GM23338 (cell line): ENCODE data around the gene GADD45A. TPM values are rescaled to one million over a fixed set of nuclear protein-coding genes. Genes with fewer than 3 reads are reported as not detected.

Experiments used
- ATAC-seq: fragments of 200-7000 bp; cut with Tn5 transposase; 3 replicates; pipeline ENCODE4 v1.9.1; 2020
- DNase-seq: peaks from one replicate; pipeline ENCODE4 v3.0.0-alpha.2; 2015; ENCODE audit warnings: low spot score
- H2AFZ ChIP-seq: fragments of 200-600 bp; sonication (generic); 2 replicates; pipeline ENCODE4 v1.8.0; 2016; ENCODE audit warnings: antibody characterized with exemption, mild to moderate bottlenecking, moderate library complexity
- H3F3A ChIP-seq: fragments of 200-600 bp; sonication (generic); replicated peaks from 2 replicates; pipeline ENCODE4 v1.8.0; 2017; ENCODE audit warnings: antibody characterized with exemption, mixed run types, low read depth
- H3K27ac ChIP-seq: fragments of 200-600 bp; sonication (generic); 2 replicates; pipeline ENCODE4 v1.6.1; 2016; ENCODE audit warnings: low read depth
- H3K27me3 ChIP-seq: fragments of 200-600 bp; sonication (generic); 2 replicates; pipeline ENCODE4 v1.8.0; 2016; ENCODE audit warnings: mild to moderate bottlenecking, mixed run types, moderate library complexity; ENCODE audit not compliant: insufficient read depth
- H3K36me3 ChIP-seq: fragments of 200-600 bp; sonication (generic); 2 replicates; pipeline ENCODE4 v1.8.0; 2016; ENCODE audit warnings: mild to moderate bottlenecking; ENCODE audit not compliant: insufficient read depth
- H3K4me1 ChIP-seq: fragments of 200-600 bp; sonication (generic); 2 replicates; pipeline ENCODE4 v1.8.0; 2016; ENCODE audit warnings: mild to moderate bottlenecking, moderate library complexity; ENCODE audit not compliant: insufficient read depth
- H3K4me2 ChIP-seq: fragments of 200-600 bp; sonication (generic); 2 replicates; pipeline ENCODE4 v1.7.1; 2017; ENCODE audit warnings: mixed run types
- H3K4me3 ChIP-seq: fragments of 200-600 bp; sonication (generic); 2 replicates; pipeline ENCODE4 v1.6.1; 2016; ENCODE audit warnings: mixed run types
- H3K79me2 ChIP-seq: fragments of 200-600 bp; sonication (generic); replicated peaks from 2 replicates; pipeline ENCODE4 v1.8.0; 2017; ENCODE audit warnings: mild to moderate bottlenecking; ENCODE audit not compliant: insufficient read depth
- H3K9me2 ChIP-seq: fragments of 200-600 bp; sonication (generic); 2 replicates; pipeline ENCODE4 v1.8.0; 2017; ENCODE audit not compliant: insufficient read depth
- H4K20me1 ChIP-seq: fragments of 200-600 bp; sonication (generic); replicated peaks from 2 replicates; pipeline ENCODE4 v1.8.0; 2017; ENCODE audit warnings: mild to moderate bottlenecking; ENCODE audit not compliant: insufficient read depth
- H3K27ac Mint-ChIP-seq: 2 replicates; pipeline ENCODE4 v1.8.0; 2020; ENCODE audit warnings: inconsistent platforms, mild to moderate bottlenecking, moderate library complexity, mixed read lengths
- H3K27me3 Mint-ChIP-seq: 3 replicates; pipeline ENCODE4 v1.8.0; 2022; ENCODE audit warnings: low read depth, mild to moderate bottlenecking, moderate library complexity, mixed read lengths, inconsistent platforms; ENCODE audit not compliant: insufficient read depth, poor library complexity
- H3K36me3 Mint-ChIP-seq: 3 replicates; pipeline ENCODE4 v1.8.0; 2021; ENCODE audit warnings: low read depth, mild to moderate bottlenecking, inconsistent platforms, moderate library complexity, mixed read lengths
- H3K4me1 Mint-ChIP-seq: 3 replicates; pipeline ENCODE4 v1.8.0; 2020; ENCODE audit warnings: mild to moderate bottlenecking, inconsistent platforms, mixed read lengths
- H3K4me3 Mint-ChIP-seq: 3 replicates; pipeline ENCODE4 v1.8.0; 2021; ENCODE audit warnings: moderate library complexity, mild to moderate bottlenecking, inconsistent platforms, mixed read lengths
- H3K9me3 Mint-ChIP-seq: 3 replicates; pipeline ENCODE4 v1.8.0; 2020; ENCODE audit warnings: moderate library complexity, mild to moderate bottlenecking, inconsistent platforms, mixed read lengths
- CREB1 ChIP-seq: fragments of 250-450 bp; sonication (Bioruptor Pico); IDR thresholded peaks from 2 replicates; pipeline ENCODE4 v1.5.0; 2020; ENCODE audit warnings: low read depth, mild to moderate bottlenecking, moderate library complexity
- CTCF ChIP-seq, 2 experiments: fragments of 200-600 bp in 1 of 2; sonication (generic) in 1 of 2; conservative IDR thresholded peaks; 2 replicates each; pipeline versions ENCODE4 v1.5.1 to v1.6.1; 2016 to 2017; ENCODE audit warnings: antibody characterized with exemption in 2 of 2, low read depth in 2 of 2, mild to moderate bottlenecking in 2 of 2, moderate library complexity in 1 of 2
- ETS1 ChIP-seq: IDR thresholded peaks from 2 replicates; pipeline ENCODE4 v1.6.1; 2016; ENCODE audit warnings: antibody characterized with exemption
- EZH2 ChIP-seq: fragments of 200-600 bp; sonication (generic); IDR thresholded peaks from one replicate; pipeline ENCODE4 v1.8.0; 2017; ENCODE audit warnings: antibody characterized with exemption, mild to moderate bottlenecking, low read depth; ENCODE audit not compliant: unreplicated experiment
- EZH2phosphoT487 ChIP-seq: fragments of 200-600 bp; sonication (generic); IDR thresholded peaks from one replicate; pipeline ENCODE4 v1.8.1; 2018; ENCODE audit warnings: antibody characterized with exemption; ENCODE audit not compliant: unreplicated experiment
- JUNB ChIP-seq: IDR thresholded peaks from one replicate; pipeline ENCODE4 v1.6.1; 2016; ENCODE audit warnings: antibody characterized with exemption; ENCODE audit not compliant: unreplicated experiment
- NANOG ChIP-seq: IDR thresholded peaks from 2 replicates; pipeline ENCODE4 v1.6.1; 2016; ENCODE audit warnings: antibody characterized with exemption, borderline replicate concordance
- POLR2AphosphoS5 ChIP-seq: IDR thresholded peaks from 2 replicates; pipeline ENCODE4 v1.6.1; 2016; ENCODE audit warnings: antibody characterized with exemption, low read depth
- REST ChIP-seq: IDR thresholded peaks from one replicate; pipeline ENCODE4 v1.6.1; 2018; ENCODE audit warnings: antibody characterized with exemption; ENCODE audit not compliant: unreplicated experiment
- STAT1 ChIP-seq: IDR thresholded peaks from one replicate; pipeline ENCODE4 v1.6.1; 2016; ENCODE audit warnings: antibody characterized with exemption; ENCODE audit not compliant: unreplicated experiment
- ZNF114 ChIP-seq: fragments of 250-450 bp; sonication (Bioruptor Pico); IDR thresholded peaks from 2 replicates; pipeline ENCODE4 v1.5.0; 2020; ENCODE audit warnings: mild to moderate bottlenecking, moderate library complexity
- ZNF331 ChIP-seq: fragments of 250-450 bp; sonication (Bioruptor Pico); IDR thresholded peaks from 2 replicates; pipeline ENCODE4 v1.5.0; 2020; ENCODE audit warnings: low read depth, mild to moderate bottlenecking, moderate library complexity
- ZNF462 ChIP-seq: fragments of 250-450 bp; sonication (Bioruptor Pico); IDR thresholded peaks from 2 replicates; pipeline ENCODE4 v1.5.0; 2020; ENCODE audit warnings: mild to moderate bottlenecking, moderate library complexity
- polyA plus RNA-seq: library from polyadenylated mRNA; unstranded; fragments of >200 nt; fragmentation: Nextera tagmentation; extraction: Ambion mirVana; gene quantifications from 2 replicates; pipeline ENCODE4 v1.2.1, GENCODE V29; 2016
- total RNA-seq: library from RNA; depleted of rRNA; stranded (reverse); fragments of >200 nt; shearing (Covaris generic); gene quantifications from 2 replicates; pipeline ENCODE4 v1.2.3, GENCODE V29; 2014

Gene GADD45A
- total and polyA plus RNA-seq, 2 experiments from 2014 or later: 25.9 to 39.5 TPM

GRCh38 chr1:67713057-67713846 is 28.3 kb downstream of the GADD45A start:
- no peak for ATAC-seq
- Histone ChIP-seq H3K27me3 (no peaks in the 10 kb centered on the region), H3K79me2 (no peaks in the 10 kb centered on the region), H3K9me2 (no peaks in the 10 kb centered on the region), H3K4me1 (no peaks in the 10 kb centered on the region), H3K36me3 (no peaks in the 10 kb centered on the region), H3K4me2 (no peak overlapping the region), H3K27ac (no peak overlapping the region), H2AFZ (no peak overlapping the region), H3K4me3 (no peak overlapping the region), H3F3A (no peaks in the 10 kb centered on the region), H4K20me1 (peaks cover 2% of the 10 kb centered on the region)
- Mint-ChIP-seq H3K9me3 (no peaks in the 10 kb centered on the region), H3K27me3 (peaks cover 2% of the 10 kb centered on the region), H3K4me1 (peaks cover 8% of the 10 kb centered on the region; the same call in 2 of the 3 replicates), H3K36me3 (no peaks in the 10 kb centered on the region), H3K4me3 (no peak overlapping the region), H3K27ac (no peak overlapping the region)
- no peak for DNase-seq
- TF ChIP-seq NANOG (no peak), ZNF462 (CRISPR knock-in tag) (no peak), ZNF331 (no peak), EZH2phosphoT487 (no peak), ETS1 (no peak), POLR2AphosphoS5 (no peak), EZH2 (no peak), ZNF114 (CRISPR knock-in tag) (no peak), CTCF (conservative IDR thresholded peaks at IDR 0.05; ENCODE audit: low read depth in 2 of 2) (no peak), JUNB (no peak), CREB1 (CRISPR knock-in tag) (no peak), STAT1 (no peak), REST (no peak)
